K562 (cell line): Measurements from ENCODE around the gene MUC22. TPM values are rescaled to one million over a fixed set of nuclear protein-coding genes. Genes with fewer than 3 reads are reported as not detected.

Experiments used
- ATAC-seq: fragments of 200-7000 bp; cut with Tn5 transposase; 3 replicates; pipeline ENCODE4 v1.9.1; 2020; ENCODE audit warnings: moderate library complexity
- BruUV-seq: library from RNA; stranded (reverse); fragments of 400-500 nt; replicated peaks from 2 replicates; lab custom pipeline; 2021; lab: Mats Ljungman, UMichigan
- CTCF ChIA-PET: fragments of 300-600 bp; formaldehyde crosslinking; extraction: SDS; loops from one replicate; lab custom pipeline; 2021; ENCODE audit warnings: low intra/inter-chr PET ratio; lab: Yijun Ruan, JAX
- POLR2A ChIA-PET: fragments of 300-600, 350-650 bp; sonication (Branson Sonifier 250); formaldehyde crosslinking; extraction: SDS; loops from one replicate; lab custom pipeline; 2021; ENCODE audit warnings: antibody characterized with exemption, inconsistent platforms; lab: Yijun Ruan, JAX
- DNase-seq, 4 experiments: peaks; one replicate each; pipeline versions ENCODE4 v3.0.0 to v3.0.0-alpha.2; 2011 to 2018; ENCODE audit warnings: low spot score in 3 of 4, mixed read lengths in 3 of 4; ENCODE audit errors: extremely low read depth in 1 of 4
- FAIRE-seq: peaks from 2 replicates; lab custom pipeline; 2011; peaks lifted over from hg19 to GRCh38; lab: Jason Lieb, UNC
- H2AFZ ChIP-seq: 2 replicates; pipeline ENCODE4 v1.6.0; 2011; ENCODE audit warnings: low read depth, low read length, control low read depth, inconsistent platforms
- H3K27ac ChIP-seq: fragments of 200-600 bp; 3 replicates; pipeline ENCODE4 v1.8.0; 2011; ENCODE audit warnings: low read depth, mild to moderate bottlenecking, control low read depth, inconsistent platforms, low read length, moderate library complexity, mixed read lengths; ENCODE audit errors: extremely low read depth
- H3K27me3 ChIP-seq, 2 experiments: fragments of 300-600 bp in 1 of 2; 2 replicates in 1 of 2; 3 replicates in 1 of 2; pipeline versions ENCODE4 v1.6.0 to v1.8.0; 2011; ENCODE audit warnings: inconsistent platforms in 2 of 2, low read length in 2 of 2, mild to moderate bottlenecking in 1 of 2, mixed read lengths in 1 of 2, moderate library complexity in 1 of 2; ENCODE audit not compliant: control insufficient read depth in 2 of 2, insufficient read depth in 2 of 2
- H3K36me3 ChIP-seq: fragments of 300-600 bp; 3 replicates; pipeline ENCODE4 v1.8.0; 2011; ENCODE audit warnings: mild to moderate bottlenecking, low read length, inconsistent platforms; ENCODE audit not compliant: control insufficient read depth, insufficient read depth
- H3K4me1 ChIP-seq, 2 experiments: fragments of 200-600 bp in 1 of 2; replicated peaks in 1 of 2; 2 replicates in 1 of 2; 3 replicates in 1 of 2; pipeline versions ENCODE4 v1.5.1 to v1.8.0; 2011; ENCODE audit warnings: inconsistent platforms in 2 of 2, low read length in 2 of 2, mild to moderate bottlenecking in 1 of 2, mixed read lengths in 1 of 2, moderate library complexity in 1 of 2; ENCODE audit not compliant: control insufficient read depth in 2 of 2, insufficient read depth in 2 of 2
- H3K4me2 ChIP-seq: 2 replicates; pipeline ENCODE4 v1.6.1; 2011; ENCODE audit warnings: low read length, control low read depth, inconsistent platforms, mixed read lengths; ENCODE audit not compliant: insufficient read depth
- H3K4me3 ChIP-seq: fragments of 200-600 bp; sonication (generic), shearing (Covaris generic); 2 replicates; pipeline ENCODE4 v1.5.1; 2016; ENCODE audit warnings: control low read depth, inconsistent platforms
- H3K79me2 ChIP-seq: fragments of 200-600 bp; 3 replicates; pipeline ENCODE4 v1.8.0; 2011; ENCODE audit warnings: low read length, inconsistent platforms; ENCODE audit not compliant: control insufficient read depth, insufficient read depth
- H3K9ac ChIP-seq, 2 experiments: 2 replicates each; pipeline versions ENCODE4 v1.6.0 to v1.6.1; 2011; ENCODE audit warnings: low read depth in 2 of 2, low read length in 2 of 2, control low read depth in 1 of 2, inconsistent platforms in 1 of 2, mild to moderate bottlenecking in 1 of 2, mixed read lengths in 1 of 2; ENCODE audit not compliant: insufficient read depth in 1 of 2
- H3K9me1 ChIP-seq: one replicate; pipeline ENCODE4 v1.6.0; 2011; ENCODE audit warnings: inconsistent platforms, mild to moderate bottlenecking, low read length, moderate library complexity; ENCODE audit not compliant: control insufficient read depth, insufficient read depth
- H3K9me3 ChIP-seq: replicated peaks from 2 replicates; pipeline ENCODE4 v1.5.1; 2011; ENCODE audit warnings: low read depth, low read length, inconsistent platforms; ENCODE audit not compliant: control insufficient read depth, insufficient read depth
- H4K20me1 ChIP-seq: replicated peaks from 2 replicates; pipeline ENCODE4 v1.6.1; 2011; ENCODE audit warnings: low read length, inconsistent platforms, mixed read lengths; ENCODE audit not compliant: control insufficient read depth, insufficient read depth
- BRF2 ChIP-seq: IDR thresholded peaks from 3 replicates; pipeline ENCODE4 v1.6.1; 2011; ENCODE audit warnings: borderline replicate concordance, mild to moderate bottlenecking; ENCODE audit not compliant: insufficient read length, insufficient read depth
- CBFA2T3 ChIP-seq: fragments of 450-650 bp; IDR thresholded peaks from 2 replicates; pipeline ENCODE4 v1.6.1; 2017
- CREB3 ChIP-seq: fragments of 450-650 bp; conservative IDR thresholded peaks from 2 replicates; pipeline ENCODE4 v1.6.1; 2016; ENCODE audit warnings: missing genetic modification characterization, low read depth, mild to moderate bottlenecking, missing compliant biosample characterization, moderate library complexity
- FOXJ2 ChIP-seq: fragments of 200-800 bp; sonication (Bioruptor generic); IDR thresholded peaks from 2 replicates; pipeline ENCODE4 v1.6.1; 2016; ENCODE audit warnings: missing genetic modification characterization, missing compliant biosample characterization
- MBD2 ChIP-seq: sonication (generic); IDR thresholded peaks from 2 replicates; pipeline ENCODE4 v1.6.1; 2016; ENCODE audit warnings: low read depth, borderline replicate concordance
- MXD1 ChIP-seq: fragments of 250-450 bp; sonication (Bioruptor Pico); IDR thresholded peaks from 2 replicates; pipeline ENCODE4 v1.8.0; 2021; ENCODE audit warnings: borderline replicate concordance, mild to moderate bottlenecking, moderate library complexity; ENCODE audit not compliant: poor library complexity, severe bottlenecking
- RBFOX2 ChIP-seq: fragments of 200-400 bp; formaldehyde crosslinking; IDR thresholded peaks from 2 replicates; pipeline ENCODE4 v1.6.1; 2017; ENCODE audit warnings: low read depth, mild to moderate bottlenecking, low read length, moderate library complexity
- SIX5 ChIP-seq, 2 experiments: IDR thresholded peaks; 2 replicates each; pipeline ENCODE4 v1.6.1; 2011; ENCODE audit warnings: low read length in 2 of 2, borderline replicate concordance in 1 of 2, low read depth in 1 of 2, mild to moderate bottlenecking in 1 of 2, moderate library complexity in 1 of 2; ENCODE audit not compliant: insufficient read depth in 1 of 2
- SLC30A9 ChIP-seq: fragments of 250-450 bp; sonication (Bioruptor Pico); IDR thresholded peaks from 2 replicates; pipeline ENCODE4 v1.8.0; 2022; ENCODE audit warnings: mild to moderate bottlenecking, moderate library complexity
- TARDBP ChIP-seq: fragments of 450-650 bp; IDR thresholded peaks from 2 replicates; pipeline ENCODE4 v1.6.1; 2016
- ZBTB26 ChIP-seq: fragments of 450-650 bp; formaldehyde crosslinking; IDR thresholded peaks from 2 replicates; pipeline ENCODE4 v1.4.0; 2022; ENCODE audit warnings: missing genetic modification characterization
- ZBTB8A ChIP-seq: fragments of 450-650 bp; IDR thresholded peaks from 2 replicates; pipeline ENCODE4 v1.6.1; 2018; ENCODE audit warnings: mild to moderate bottlenecking, moderate library complexity; ENCODE audit not compliant: partially characterized antibody
- WGBS: fragments of 100-300 bp; shearing (Covaris generic); methylation state at CpG from one replicate; pipeline ENCODE4 v1.1.6; 2016; ENCODE audit warnings: low coverage, mixed read lengths; ENCODE audit not compliant: insufficient coverage; ENCODE audit errors: missing lambda C conversion rate; 5-methylcytosine and 5-hydroxymethylcytosine counted together
- in situ Hi-C: fragments of 300-500 bp; cut with MboI; formaldehyde crosslinking; loops from 4 replicates; pipeline ENCODE4 v1.15.0; 2018; ENCODE audit warnings: inconsistent platforms, mixed read lengths
- intact Hi-C: fragments of 100-400 bp; cut with micrococcal nuclease; formaldehyde crosslinking; loops from 2 replicates; pipeline ENCODE4 v1.14.2; 2022
- polyA plus RNA-seq, 8 experiments: library from polyadenylated mRNA; depleted of rRNA in 4 of 8; stranded (reverse) in 5 of 8; unstranded in 3 of 8; fragments of >200 nt; fragmentation: Nextera tagmentation in 2 of 8; fragmentation: Illumina TruSeq in 1 of 8; extraction: Ambion mirVana in 2 of 8; extraction: Trizol in 1 of 8; gene quantifications; 2 replicates each; pipeline versions ENCODE4 v1.2.1 to v1.2.3, GENCODE V29; 2011 to 2014; ENCODE audit warnings: inconsistent platforms in 1 of 8, missing spikeins in 1 of 8
- total RNA-seq, 7 experiments: library from RNA; depleted of rRNA in 6 of 7; stranded (reverse); fragments of >200 nt in 6 of 7; fragmentation: Illumina TruSeq in 2 of 7; extraction: Trizol in 2 of 7; gene quantifications; 2 replicates each; pipeline versions ENCODE4 v1.2.1 to v1.2.3, GENCODE V29; 2011 to 2021; ENCODE audit warnings: low replicate concordance in 1 of 7

MUC22 gene
- total and polyA plus RNA-seq, 9 of the 15 experiments (the other 6 are each of a cell fraction or from before 2014, with no cell fraction given), result 0.01 to 0.03 TPM; not detected in 7

- Histone ChIP-seq H3K4me3 (no peak overlapping the region), H3K27ac (no peak overlapping the region), H3K9me1 (no peaks in the 10 kb centered on the region), H3K4me1 (peaks cover 0 to 2% of the 10 kb centered on the region in 2 experiments; a peak in 2 of 5 replicates), H3K9me3 (no peaks in the 10 kb centered on the region), H3K4me2 (no peak overlapping the region), H4K20me1 (peaks cover 4% of the 10 kb centered on the region; the same call in 1 of the 2 replicates), H3K36me3 (no peaks in the 10 kb centered on the region), H2AFZ (no peak overlapping the region), H3K79me2 (no peaks in the 10 kb centered on the region), H3K9ac (no peak overlapping the region), H3K27me3 (peaks cover 35 to 62% of the 10 kb centered on the region in 2 experiments)
- DNase-seq, result no peak
- intact Hi-C loops, result no loop called here
- no peak for ATAC-seq
- FAIRE-seq, result no peak
- WGBS, result 5% methylated on average over 5 of the region's 5 CpGs
- in situ Hi-C loops, result no loop called here
- CTCF ChIA-PET, result no interaction called here
- TF ChIP-seq MXD1 (CRISPR knock-in tag) (no peak), MBD2 (no peak), RBFOX2 (no peak), ZBTB8A (no peak)
- POLR2A ChIA-PET, result interaction anchor here (0.7 kb wide), 1 partner anchor 165 kb away, joined by 3 read pairs; no protein-coding TSS in a partner anchor
- no TSS peak for BruUV-seq
Observed at GRCh38 chr6:30985490-30985889, 24.8 kb upstream of the MUC22 start.

GRCh38 chr6:30987304-30987703 is 23.0 kb upstream of the MUC22 start:
- Histone ChIP-seq H3K4me1 (peaks cover 0 to 2% of the 10 kb centered on the region in 2 experiments; a peak in 2 of 5 replicates), H3K4me3 (no peak overlapping the region), H2AFZ (no peak overlapping the region), H3K9ac (no peak overlapping the region), H3K4me2 (no peak overlapping the region), H3K9me3 (no peaks in the 10 kb centered on the region), H3K36me3 (no peaks in the 10 kb centered on the region), H3K79me2 (no peaks in the 10 kb centered on the region), H3K27ac (no peak overlapping the region), H4K20me1 (peaks cover 4% of the 10 kb centered on the region; the same call in 1 of the 2 replicates), H3K27me3 (peaks cover 33 to 63% of the 10 kb centered on the region in 2 experiments), H3K9me1 (no peaks in the 10 kb centered on the region)
- ATAC-seq (no peak), DNase-seq (no peak), FAIRE-seq (no peak)
- 4% methylated on average over 5 of the region's 6 CpGs for WGBS
- POLR2A ChIA-PET, result interaction anchor here (1.1 kb wide), 1 partner anchor 10 kb away, joined by 3 read pairs; no protein-coding TSS in a partner anchor
- in situ Hi-C loops, result no loop called here
- CTCF ChIA-PET, result no interaction called here
- BruUV-seq, result no TSS peak
- intact Hi-C loops, result no loop called here
- TF ChIP-seq CREB3 (tag) (no peak), FOXJ2 (tag) (no peak), CBFA2T3 (no peak), ZBTB26 (CRISPR knock-in tag) (no peak), SLC30A9 (no peak), SIX5 (IDR thresholded peaks at IDR 0.05; ENCODE audit: borderline replicate concordance in 1 of 2, insufficient read depth in 1 of 2, low read depth in 1 of 2, low read length in 2 of 2) (no peak), BRF2 (no peak), TARDBP (no peak)
